HepG2 (cell line): ENCODE results near the gene APOL4. TPM values are rescaled to one million over a fixed set of nuclear protein-coding genes. Genes with fewer than 3 reads are reported as not detected.

Experiments used
- FOSL1 ChIP-seq: sonication (generic); formaldehyde crosslinking; IDR thresholded peaks from 2 replicates; pipeline ENCODE4 v1.9.0; 2021; ENCODE audit warnings: missing genetic modification reagents, borderline replicate concordance
- HOXA9 ChIP-seq: sonication (generic); formaldehyde crosslinking; IDR thresholded peaks from 2 replicates; pipeline ENCODE4 v1.8.1; 2022; ENCODE audit warnings: missing genetic modification reagents, mild to moderate bottlenecking, moderate library complexity, borderline replicate concordance
- JARID2 ChIP-seq: sonication (generic); formaldehyde crosslinking; IDR thresholded peaks from 2 replicates; pipeline ENCODE4 v1.8.1; 2023; ENCODE audit warnings: missing genetic modification reagents, inconsistent platforms; ENCODE audit not compliant: insufficient replicate concordance
- MIER3 ChIP-seq: IDR thresholded peaks from 2 replicates; pipeline ENCODE4 v1.6.1; 2016; ENCODE audit warnings: missing compliant biosample characterization, borderline replicate concordance
- MXD1 ChIP-seq: sonication (generic); formaldehyde crosslinking; IDR thresholded peaks from 2 replicates; pipeline ENCODE4 v1.4.0; 2020; ENCODE audit warnings: mild to moderate bottlenecking, missing genetic modification reagents
- PHF5A ChIP-seq: IDR thresholded peaks from one replicate; pipeline ENCODE4 v1.6.1; 2018; ENCODE audit warnings: low read depth, missing genetic modification reagents; ENCODE audit not compliant: unreplicated experiment
- SAFB2 ChIP-seq: sonication (generic); formaldehyde crosslinking; IDR thresholded peaks from 2 replicates; pipeline ENCODE4 v1.5.1; 2020; ENCODE audit warnings: missing genetic modification reagents, low read depth, mild to moderate bottlenecking, borderline replicate concordance
- SATB2 ChIP-seq: sonication (generic); formaldehyde crosslinking; IDR thresholded peaks from 2 replicates; pipeline ENCODE4 v1.5.0; 2020; ENCODE audit warnings: missing genetic modification reagents
- SP2 ChIP-seq: sonication (generic); formaldehyde crosslinking; IDR thresholded peaks from 2 replicates; pipeline ENCODE4 v1.5.1; 2020; ENCODE audit warnings: mild to moderate bottlenecking, missing genetic modification reagents
- YY1 ChIP-seq: IDR thresholded peaks from 2 replicates; pipeline ENCODE4 v1.6.1; 2011; ENCODE audit warnings: low read length, low read depth, moderate library complexity, mild to moderate bottlenecking; ENCODE audit not compliant: insufficient read depth, insufficient replicate concordance
- ZNF30 ChIP-seq: sonication (generic); formaldehyde crosslinking; IDR thresholded peaks from 2 replicates; pipeline ENCODE4 v1.5.0; 2020; ENCODE audit warnings: mild to moderate bottlenecking, missing genetic modification reagents
- ZNF556 ChIP-seq: sonication (generic); formaldehyde crosslinking; IDR thresholded peaks from 2 replicates; pipeline ENCODE4 v1.4.0; 2020; ENCODE audit warnings: mild to moderate bottlenecking, missing genetic modification reagents, borderline replicate concordance
- polyA plus RNA-seq, 8 experiments: library from polyadenylated mRNA; depleted of rRNA in 3 of 8; stranded (reverse) in 7 of 8; unstranded in 1 of 8; fragments of >200 nt; fragmentation: Illumina TruSeq in 4 of 8; extraction: Trizol in 4 of 8; gene quantifications; 2 replicates each; pipeline versions ENCODE4 v1.2.1 to v1.2.3, GENCODE V29; 2011 to 2016; ENCODE audit warnings: low read depth in 4 of 8, missing spikeins in 1 of 8, mixed read lengths in 1 of 8; ENCODE audit not compliant: insufficient read depth in 1 of 8
- total RNA-seq, 5 experiments: library from RNA; depleted of rRNA; stranded (reverse); fragments of >200 nt; fragmentation: Illumina TruSeq; extraction: Trizol; gene quantifications; 2 replicates each; pipeline ENCODE4 v1.2.3, GENCODE V29; 2016; ENCODE audit warnings: low read depth in 1 of 5
- TF ChIP-seq, protein P1 (sequence below): IDR thresholded peaks from 2 replicates; pipeline ENCODE4 v1.6.1; 2016; ENCODE audit warnings: missing compliant biosample characterization, missing genetic modification reagents, borderline replicate concordance
- TF ChIP-seq, protein P2 (sequence below): sonication (generic); formaldehyde crosslinking; IDR thresholded peaks from 2 replicates; pipeline ENCODE4 v1.5.1; 2020; ENCODE audit warnings: missing genetic modification reagents, mild to moderate bottlenecking, borderline replicate concordance
- TF ChIP-seq, protein P3 (sequence below): sonication (generic); formaldehyde crosslinking; IDR thresholded peaks from 2 replicates; pipeline ENCODE4 v1.5.1; 2020; ENCODE audit warnings: mild to moderate bottlenecking, missing genetic modification reagents, borderline replicate concordance
- TF ChIP-seq, protein P4 (sequence below): sonication (generic); formaldehyde crosslinking; IDR thresholded peaks from 2 replicates; pipeline ENCODE4 v1.5.0; 2020; ENCODE audit warnings: missing genetic modification reagents

Gene APOL4
- total and polyA plus RNA-seq, 2 of the 13 experiments (the other 11 are each of a cell fraction or from before 2014, with no cell fraction given): 0.77 to 2.8 TPM

DNA sequence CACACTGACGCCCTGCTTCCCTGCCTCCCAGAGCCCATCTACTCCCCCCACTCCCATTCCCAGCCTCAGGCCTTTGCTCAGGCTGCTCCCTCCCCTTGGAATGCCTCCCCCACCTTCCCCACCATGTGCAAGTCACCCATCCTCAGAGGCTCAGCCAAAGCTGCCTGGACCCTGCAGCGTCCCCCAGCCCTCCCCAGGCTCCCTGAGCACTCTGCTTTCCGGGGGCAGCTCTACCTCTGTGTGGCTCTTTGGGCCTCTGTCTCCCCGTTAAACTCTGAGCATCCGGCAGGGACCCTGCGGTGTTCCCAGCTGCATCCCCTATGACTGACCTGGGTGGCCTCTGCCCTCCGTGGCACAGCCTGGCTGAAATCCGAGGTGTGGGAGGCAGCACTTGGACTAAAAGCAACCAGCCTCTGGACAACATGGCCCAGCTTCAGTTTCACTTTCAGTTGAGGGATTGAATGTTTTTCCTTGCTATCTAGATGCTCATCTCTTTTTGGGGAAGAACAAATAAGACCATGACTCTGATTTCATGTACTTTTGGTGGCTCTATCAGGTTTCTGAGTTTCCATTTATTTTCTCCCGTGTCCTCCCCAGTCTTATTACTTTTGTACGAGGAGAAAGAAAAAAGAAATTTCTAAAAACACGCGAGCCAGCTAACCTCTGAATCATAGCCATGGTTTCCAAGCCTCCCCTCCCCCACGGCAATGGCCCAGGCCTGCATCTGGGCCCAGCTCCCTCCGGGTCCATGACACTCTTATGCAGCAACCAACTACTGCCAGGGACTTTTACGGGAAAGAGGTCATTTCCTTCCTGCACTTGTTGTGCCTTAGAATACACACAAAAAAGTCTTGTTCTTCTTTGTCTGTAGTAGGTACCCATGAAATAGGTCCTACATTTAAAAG is 44.8 kb downstream of the APOL4 start (continued):
- TF ChIP-seq, protein P1, sequence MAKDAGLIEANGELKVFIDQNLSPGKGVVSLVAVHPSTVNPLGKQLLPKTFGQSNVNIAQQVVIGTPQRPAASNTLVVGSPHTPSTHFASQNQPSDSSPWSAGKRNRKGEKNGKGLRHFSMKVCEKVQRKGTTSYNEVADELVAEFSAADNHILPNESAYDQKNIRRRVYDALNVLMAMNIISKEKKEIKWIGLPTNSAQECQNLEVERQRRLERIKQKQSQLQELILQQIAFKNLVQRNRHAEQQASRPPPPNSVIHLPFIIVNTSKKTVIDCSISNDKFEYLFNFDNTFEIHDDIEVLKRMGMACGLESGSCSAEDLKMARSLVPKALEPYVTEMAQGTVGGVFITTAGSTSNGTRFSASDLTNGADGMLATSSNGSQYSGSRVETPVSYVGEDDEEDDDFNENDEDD (CRISPR knock-in tag): no peak
- TF ChIP-seq JARID2 (no peak), SAFB2 (CRISPR knock-in tag) (no peak), FOSL1 (no peak), ZNF30 (CRISPR knock-in tag) (no peak), SP2 (no peak), MIER3 (no peak), YY1 (peak; percentile 57), MXD1 (CRISPR knock-in tag) (no peak), PHF5A (CRISPR knock-in tag) (no peak), SATB2 (CRISPR knock-in tag) (no peak), ZNF556 (CRISPR knock-in tag) (no peak), HOXA9 (no peak)
- TF ChIP-seq, protein P2, sequence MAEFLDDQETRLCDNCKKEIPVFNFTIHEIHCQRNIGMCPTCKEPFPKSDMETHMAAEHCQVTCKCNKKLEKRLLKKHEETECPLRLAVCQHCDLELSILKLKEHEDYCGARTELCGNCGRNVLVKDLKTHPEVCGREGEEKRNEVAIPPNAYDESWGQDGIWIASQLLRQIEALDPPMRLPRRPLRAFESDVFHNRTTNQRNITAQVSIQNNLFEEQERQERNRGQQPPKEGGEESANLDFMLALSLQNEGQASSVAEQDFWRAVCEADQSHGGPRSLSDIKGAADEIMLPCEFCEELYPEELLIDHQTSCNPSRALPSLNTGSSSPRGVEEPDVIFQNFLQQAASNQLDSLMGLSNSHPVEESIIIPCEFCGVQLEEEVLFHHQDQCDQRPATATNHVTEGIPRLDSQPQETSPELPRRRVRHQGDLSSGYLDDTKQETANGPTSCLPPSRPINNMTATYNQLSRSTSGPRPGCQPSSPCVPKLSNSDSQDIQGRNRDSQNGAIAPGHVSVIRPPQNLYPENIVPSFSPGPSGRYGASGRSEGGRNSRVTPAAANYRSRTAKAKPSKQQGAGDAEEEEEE (CRISPR knock-in tag): no peak
- TF ChIP-seq, protein P3, sequence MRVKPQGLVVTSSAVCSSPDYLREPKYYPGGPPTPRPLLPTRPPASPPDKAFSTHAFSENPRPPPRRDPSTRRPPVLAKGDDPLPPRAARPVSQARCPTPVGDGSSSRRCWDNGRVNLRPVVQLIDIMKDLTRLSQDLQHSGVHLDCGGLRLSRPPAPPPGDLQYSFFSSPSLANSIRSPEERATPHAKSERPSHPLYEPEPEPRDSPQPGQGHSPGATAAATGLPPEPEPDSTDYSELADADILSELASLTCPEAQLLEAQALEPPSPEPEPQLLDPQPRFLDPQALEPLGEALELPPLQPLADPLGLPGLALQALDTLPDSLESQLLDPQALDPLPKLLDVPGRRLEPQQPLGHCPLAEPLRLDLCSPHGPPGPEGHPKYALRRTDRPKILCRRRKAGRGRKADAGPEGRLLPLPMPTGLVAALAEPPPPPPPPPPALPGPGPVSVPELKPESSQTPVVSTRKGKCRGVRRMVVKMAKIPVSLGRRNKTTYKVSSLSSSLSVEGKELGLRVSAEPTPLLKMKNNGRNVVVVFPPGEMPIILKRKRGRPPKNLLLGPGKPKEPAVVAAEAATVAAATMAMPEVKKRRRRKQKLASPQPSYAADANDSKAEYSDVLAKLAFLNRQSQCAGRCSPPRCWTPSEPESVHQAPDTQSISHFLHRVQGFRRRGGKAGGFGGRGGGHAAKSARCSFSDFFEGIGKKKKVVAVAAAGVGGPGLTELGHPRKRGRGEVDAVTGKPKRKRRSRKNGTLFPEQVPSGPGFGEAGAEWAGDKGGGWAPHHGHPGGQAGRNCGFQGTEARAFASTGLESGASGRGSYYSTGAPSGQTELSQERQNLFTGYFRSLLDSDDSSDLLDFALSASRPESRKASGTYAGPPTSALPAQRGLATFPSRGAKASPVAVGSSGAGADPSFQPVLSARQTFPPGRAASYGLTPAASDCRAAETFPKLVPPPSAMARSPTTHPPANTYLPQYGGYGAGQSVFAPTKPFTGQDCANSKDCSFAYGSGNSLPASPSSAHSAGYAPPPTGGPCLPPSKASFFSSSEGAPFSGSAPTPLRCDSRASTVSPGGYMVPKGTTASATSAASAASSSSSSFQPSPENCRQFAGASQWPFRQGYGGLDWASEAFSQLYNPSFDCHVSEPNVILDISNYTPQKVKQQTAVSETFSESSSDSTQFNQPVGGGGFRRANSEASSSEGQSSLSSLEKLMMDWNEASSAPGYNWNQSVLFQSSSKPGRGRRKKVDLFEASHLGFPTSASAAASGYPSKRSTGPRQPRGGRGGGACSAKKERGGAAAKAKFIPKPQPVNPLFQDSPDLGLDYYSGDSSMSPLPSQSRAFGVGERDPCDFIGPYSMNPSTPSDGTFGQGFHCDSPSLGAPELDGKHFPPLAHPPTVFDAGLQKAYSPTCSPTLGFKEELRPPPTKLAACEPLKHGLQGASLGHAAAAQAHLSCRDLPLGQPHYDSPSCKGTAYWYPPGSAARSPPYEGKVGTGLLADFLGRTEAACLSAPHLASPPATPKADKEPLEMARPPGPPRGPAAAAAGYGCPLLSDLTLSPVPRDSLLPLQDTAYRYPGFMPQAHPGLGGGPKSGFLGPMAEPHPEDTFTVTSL (CRISPR knock-in tag): no peak
- TF ChIP-seq, protein P4, sequence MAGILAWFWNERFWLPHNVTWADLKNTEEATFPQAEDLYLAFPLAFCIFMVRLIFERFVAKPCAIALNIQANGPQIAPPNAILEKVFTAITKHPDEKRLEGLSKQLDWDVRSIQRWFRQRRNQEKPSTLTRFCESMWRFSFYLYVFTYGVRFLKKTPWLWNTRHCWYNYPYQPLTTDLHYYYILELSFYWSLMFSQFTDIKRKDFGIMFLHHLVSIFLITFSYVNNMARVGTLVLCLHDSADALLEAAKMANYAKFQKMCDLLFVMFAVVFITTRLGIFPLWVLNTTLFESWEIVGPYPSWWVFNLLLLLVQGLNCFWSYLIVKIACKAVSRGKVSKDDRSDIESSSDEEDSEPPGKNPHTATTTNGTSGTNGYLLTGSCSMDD (CRISPR knock-in tag): no peak
